H1 (cell line): Measurements from ENCODE around the gene CADM1. TPM values are rescaled to one million over a fixed set of nuclear protein-coding genes. Genes with fewer than 3 reads are reported as not detected.

ENCODE experiments used
- CTCF ChIA-PET: fragments of 300-600 bp; sonication (Branson Sonifier 250); formaldehyde crosslinking; loops from one replicate; lab custom pipeline; 2021; ENCODE audit not compliant: partially characterized antibody; lab: Charles Lee
- POLR2A ChIA-PET: fragments of 300-600 bp; sonication (Branson Sonifier 250); formaldehyde crosslinking; loops from one replicate; lab custom pipeline; 2021; ENCODE audit warnings: inconsistent platforms; ENCODE audit not compliant: partially characterized antibody; lab: Charles Lee
- DNase-seq, 2 experiments: peaks; one replicate each; pipeline versions ENCODE4 v3.0.0 to v3.0.0-alpha.2; 2010 to 2022; ENCODE audit warnings: low spot score in 2 of 2, low read depth in 1 of 2, mixed read lengths in 1 of 2
- FAIRE-seq: peaks from 2 replicates; lab custom pipeline; 2011; peaks lifted over from hg19 to GRCh38; lab: Jason Lieb, UNC
- H2AFZ ChIP-seq: 2 replicates; pipeline ENCODE4 v1.8.1; 2012; ENCODE audit warnings: low read length, inconsistent platforms
- H2AK5ac ChIP-seq: 2 replicates; pipeline ENCODE4 v1.6.1; 2013; ENCODE audit warnings: low read depth, low read length
- H2BK120ac ChIP-seq: replicated peaks from 2 replicates; pipeline ENCODE3; 2013; ENCODE audit warnings: low read depth, low read length, inconsistent platforms
- H2BK12ac ChIP-seq: 2 replicates; pipeline ENCODE4 v1.6.1; 2013; ENCODE audit warnings: low read depth, low read length
- H2BK15ac ChIP-seq: 2 replicates; pipeline ENCODE4 v1.6.1; 2013; ENCODE audit warnings: low read length
- H2BK20ac ChIP-seq: 2 replicates; pipeline ENCODE4 v1.6.1; 2013; ENCODE audit warnings: low read length
- H2BK5ac ChIP-seq: 2 replicates; pipeline ENCODE4 v1.6.1; 2013; ENCODE audit warnings: low read depth, low read length
- H3K14ac ChIP-seq: 2 replicates; pipeline ENCODE4 v1.6.1; 2013; ENCODE audit warnings: inconsistent platforms; ENCODE audit not compliant: insufficient read length
- H3K18ac ChIP-seq: 2 replicates; pipeline ENCODE4 v1.6.1; 2013; ENCODE audit warnings: low read length; ENCODE audit errors: extremely low read depth
- H3K23ac ChIP-seq: 2 replicates; pipeline ENCODE4 v1.6.1; 2013; ENCODE audit warnings: inconsistent platforms; ENCODE audit not compliant: insufficient read length
- H3K23me2 ChIP-seq: 2 replicates; pipeline ENCODE4 v1.6.1; 2013; ENCODE audit warnings: low read depth, low read length
- H3K27ac ChIP-seq: 2 replicates; pipeline ENCODE4 v1.6.1; 2011; ENCODE audit warnings: low read depth, low read length, inconsistent platforms
- H3K27me3 ChIP-seq, 4 experiments: replicated peaks in 1 of 4; 1 replicate in 1 of 4; 2 replicates in 3 of 4; pipeline versions ENCODE4 v1.6.1 to v1.8.1; 2011 to 2013; ENCODE audit warnings: low read length in 3 of 4, mild to moderate bottlenecking in 3 of 4, inconsistent platforms in 2 of 4, mixed read lengths in 2 of 4, moderate library complexity in 1 of 4; ENCODE audit not compliant: control insufficient read depth in 3 of 4, insufficient read depth in 3 of 4; ENCODE audit errors: extremely low read depth in 1 of 4
- H3K36me3 ChIP-seq, 4 experiments: 2 replicates each; pipeline versions ENCODE4 v1.6.1 to v1.8.1; 2011 to 2013; ENCODE audit warnings: mild to moderate bottlenecking in 4 of 4, low read length in 3 of 4, moderate library complexity in 2 of 4, control low read depth in 1 of 4, inconsistent platforms in 1 of 4; ENCODE audit not compliant: insufficient read depth in 4 of 4, control insufficient read depth in 2 of 4
- H3K4ac ChIP-seq: replicated peaks from 2 replicates; pipeline ENCODE3; 2013; ENCODE audit warnings: low read length, low read depth, mixed read lengths, inconsistent platforms; ENCODE audit not compliant: insufficient read length
- H3K4me1 ChIP-seq, 4 experiments: replicated peaks in 1 of 4; 1 replicate in 1 of 4; 2 replicates in 3 of 4; pipeline versions ENCODE4 v1.6.1 to v1.8.1; 2011 to 2013; ENCODE audit warnings: low read length in 3 of 4, inconsistent platforms in 2 of 4, mixed read lengths in 1 of 4; ENCODE audit not compliant: insufficient read depth in 4 of 4, control insufficient read depth in 3 of 4
- H3K4me2 ChIP-seq, 2 experiments: 2 replicates each; pipeline versions ENCODE4 v1.6.1 to v1.8.1; 2011 to 2013; ENCODE audit warnings: low read depth in 2 of 2, low read length in 2 of 2, control low read depth in 1 of 2, inconsistent platforms in 1 of 2, mild to moderate bottlenecking in 1 of 2; ENCODE audit not compliant: insufficient read depth in 1 of 2
- H3K4me3 ChIP-seq, 4 experiments: fragments of 200-600, 300-600 bp in 1 of 4; sonication (generic), shearing (Covaris generic), sonication (Bioruptor Twin) in 1 of 4; 2 replicates each; pipeline versions ENCODE4 v1.5.1 to v1.8.1; 2011 to 2016; ENCODE audit warnings: low read length in 4 of 4, low read depth in 3 of 4, control low read depth in 2 of 4, inconsistent platforms in 2 of 4, mild to moderate bottlenecking in 2 of 4, mixed read lengths in 1 of 4, moderate library complexity in 1 of 4; ENCODE audit not compliant: insufficient read depth in 2 of 4; ENCODE audit errors: extremely low read depth in 1 of 4
- H3K56ac ChIP-seq: replicated peaks from 2 replicates; pipeline ENCODE3; 2013; ENCODE audit warnings: low read depth, mild to moderate bottlenecking, mixed read lengths, low read length, inconsistent platforms; ENCODE audit not compliant: insufficient read length
- H3K79me1 ChIP-seq: 2 replicates; pipeline ENCODE4 v1.6.1; 2013; ENCODE audit warnings: low read depth, low read length, control low read depth
- H3K79me2 ChIP-seq, 2 experiments: 2 replicates each; pipeline versions ENCODE4 v1.6.1 to v1.8.1; 2012 to 2013; ENCODE audit warnings: low read length in 2 of 2, mild to moderate bottlenecking in 2 of 2, inconsistent platforms in 1 of 2; ENCODE audit not compliant: insufficient read depth in 2 of 2, control insufficient read depth in 1 of 2
- H3K9ac ChIP-seq, 4 experiments: replicated peaks in 1 of 4; 1 replicate in 1 of 4; 2 replicates in 3 of 4; pipeline versions ENCODE4 v1.6.1 to v1.8.1; 2011 to 2013; ENCODE audit warnings: low read depth in 3 of 4, low read length in 3 of 4, control low read depth in 2 of 4, mild to moderate bottlenecking in 2 of 4, moderate library complexity in 2 of 4, inconsistent platforms in 1 of 4; ENCODE audit errors: extremely low read depth in 1 of 4
- H3K9me3 ChIP-seq, 2 experiments: 2 replicates each; pipeline versions ENCODE4 v1.6.1 to v1.8.1; 2012 to 2013; ENCODE audit warnings: mild to moderate bottlenecking in 2 of 2, moderate library complexity in 2 of 2, control low read depth in 1 of 2, inconsistent platforms in 1 of 2, low read depth in 1 of 2, low read length in 1 of 2, mixed read lengths in 1 of 2; ENCODE audit not compliant: insufficient read depth in 2 of 2
- H4K20me1 ChIP-seq, 2 experiments: replicated peaks in 1 of 2; 2 replicates each; pipeline versions ENCODE3 to v1.8.1; 2011 to 2013; ENCODE audit warnings: inconsistent platforms in 2 of 2, low read length in 2 of 2, mild to moderate bottlenecking in 1 of 2; ENCODE audit not compliant: insufficient read depth in 2 of 2, control insufficient read depth in 1 of 2
- H4K5ac ChIP-seq: 2 replicates; pipeline ENCODE4 v1.6.1; 2013; ENCODE audit warnings: low read length, low read depth, mixed read lengths, inconsistent platforms; ENCODE audit not compliant: insufficient read length
- H4K8ac ChIP-seq: 2 replicates; pipeline ENCODE4 v1.8.0; 2013; ENCODE audit warnings: mild to moderate bottlenecking, moderate library complexity, low read length, inconsistent platforms; ENCODE audit not compliant: insufficient read depth; ENCODE audit errors: extremely low read depth
- H4K91ac ChIP-seq: replicated peaks from 2 replicates; pipeline ENCODE3; 2013; ENCODE audit warnings: low read length, mixed read lengths, inconsistent platforms; ENCODE audit not compliant: insufficient read length
- BACH1 ChIP-seq: IDR thresholded peaks from 2 replicates; pipeline ENCODE4 v1.6.1; 2012; ENCODE audit warnings: low read length, improper control_type of control experiment
- CEBPB ChIP-seq: IDR thresholded peaks from 2 replicates; pipeline ENCODE4 v1.6.1; 2012; ENCODE audit warnings: low read depth, low read length
- CREB1 ChIP-seq: IDR thresholded peaks from 2 replicates; pipeline ENCODE4 v1.6.1; 2012; ENCODE audit warnings: inconsistent platforms
- EZH2 ChIP-seq: fragments of 200-600 bp; sonication (generic); IDR thresholded peaks from 2 replicates; pipeline ENCODE4 v1.7.1; 2012; ENCODE audit warnings: low read depth, mild to moderate bottlenecking, moderate library complexity, low read length, inconsistent platforms; ENCODE audit not compliant: severe bottlenecking
- FOSL1 ChIP-seq: IDR thresholded peaks from 2 replicates; pipeline ENCODE4 v1.6.1; 2011; ENCODE audit warnings: mild to moderate bottlenecking, low read depth, low read length, moderate library complexity; ENCODE audit not compliant: insufficient read depth
- GABPA ChIP-seq: IDR thresholded peaks from 2 replicates; pipeline ENCODE4 v1.6.1; 2011; ENCODE audit warnings: mild to moderate bottlenecking, low read length, moderate library complexity, borderline replicate concordance; ENCODE audit not compliant: insufficient read depth
- JUND ChIP-seq: IDR thresholded peaks from 2 replicates; pipeline ENCODE4 v1.6.1; 2011; ENCODE audit warnings: mild to moderate bottlenecking, improper control_type of control experiment, low read length
- MAFK ChIP-seq: IDR thresholded peaks from 2 replicates; pipeline ENCODE4 v1.6.1; 2012; ENCODE audit warnings: low read depth, mild to moderate bottlenecking, improper control_type of control experiment, low read length
- NANOG ChIP-seq: IDR thresholded peaks from 2 replicates; pipeline ENCODE4 v1.6.1; 2011; ENCODE audit warnings: low read length, low read depth, mild to moderate bottlenecking, inconsistent platforms; ENCODE audit not compliant: insufficient read depth, poor library complexity, severe bottlenecking
- PHF8 ChIP-seq: fragments of 200-600 bp; sonication (generic); conservative IDR thresholded peaks from 2 replicates; pipeline ENCODE4 v1.7.1; 2012; ENCODE audit warnings: low read depth, mild to moderate bottlenecking, inconsistent platforms, low read length, moderate library complexity
- SP2 ChIP-seq: IDR thresholded peaks from 2 replicates; pipeline ENCODE4 v1.6.1; 2012; ENCODE audit warnings: mild to moderate bottlenecking, low read length, inconsistent platforms
- WGBS, 2 experiments: shearing (Covaris generic) in 1 of 2; methylation state at CpG; one replicate each; pipeline versions ENCODE4 v1.1.6 to v1.1.7; 2013 to 2015; ENCODE audit warnings: low lambda C conversion rate in 2 of 2, mixed read lengths in 2 of 2, inconsistent platforms in 1 of 2, low coverage in 1 of 2, missing lambda C conversion rate in 1 of 2; ENCODE audit not compliant: insufficient replicate concordance in 2 of 2, insufficient coverage in 1 of 2, insufficient read length in 1 of 2; ENCODE audit errors: extremely low coverage in 1 of 2, missing lambda C conversion rate in 1 of 2; 5-methylcytosine and 5-hydroxymethylcytosine counted together
- polyA plus RNA-seq, 7 experiments: library from polyadenylated mRNA; depleted of rRNA in 3 of 7; stranded (reverse) in 5 of 7; unstranded in 2 of 7; fragments of >200 nt in 5 of 7; fragments of 200-250 nt in 2 of 7; gene quantifications; 1 replicate in 5 of 7; 2 replicates in 1 of 7; 4 replicates in 1 of 7; pipeline versions ENCODE4 v1.2.1 to v1.2.3, GENCODE V29; 2011 to 2013; ENCODE audit warnings: missing spikeins in 2 of 7, mixed read lengths in 2 of 7
- total RNA-seq: library from RNA; stranded (reverse); fragmentation: NEBNext Ultra II Directional; extraction: Animal tissue kit (Norgen Biotek cat#: 25700); gene quantifications from 2 replicates; pipeline ENCODE4 v1.2.1, GENCODE V29; 2021
- TF ChIP-seq, protein P1 (sequence below): IDR thresholded peaks from 2 replicates; pipeline ENCODE4 v1.6.1; 2012; ENCODE audit warnings: inconsistent platforms
- TF ChIP-seq, protein P2 (sequence below): IDR thresholded peaks from 2 replicates; pipeline ENCODE4 v1.6.1; 2011; ENCODE audit warnings: low read length, improper control_type of control experiment

CADM1 gene
- total and polyA plus RNA-seq, 2 of the 8 experiments (the other 6 are each of a cell fraction or from before 2014, with no cell fraction given) = 8.3 to 25.3 TPM

DNA sequence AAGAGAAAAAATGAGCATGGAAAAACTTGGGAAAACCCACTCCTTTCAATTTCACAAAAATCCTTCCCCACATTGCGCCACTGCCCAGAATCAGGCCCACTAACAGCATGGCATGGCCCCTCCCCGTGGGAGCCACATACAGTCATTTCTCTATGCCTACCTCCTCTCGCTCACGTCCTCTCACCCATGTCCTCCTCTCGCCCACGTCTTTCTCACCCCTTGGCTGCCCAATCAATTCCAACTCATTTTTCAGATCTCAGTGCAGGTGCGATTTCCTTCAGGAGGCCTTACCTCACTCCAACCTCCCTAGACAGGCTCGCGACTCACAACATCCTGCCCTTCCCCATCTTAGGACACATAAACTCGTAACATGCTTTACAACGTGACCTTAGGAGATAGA is 229.2 kb downstream of the CADM1 start:
- no peak for FAIRE-seq

More for the DNA sequence above, 229.2 kb downstream of the CADM1 start:
- WGBS, 2 experiments = 90% methylated on average over 11 of the region's 11 CpGs; no CpG with 5 or more reads in 1 of the 2 experiments
- H2AFZ ChIP-seq = no peak overlapping the region
- no peak overlapping the region for H3K9ac ChIP-seq
- H3K4me3 ChIP-seq = no peak overlapping the region
- no peaks in the 10 kb centered on the region for H3K79me2 ChIP-seq
- no peak overlapping the region for H4K91ac ChIP-seq
- no peaks in the 10 kb centered on the region for H3K23me2 ChIP-seq
- H2BK120ac ChIP-seq = no peak overlapping the region
- no peak overlapping the region for H4K5ac ChIP-seq
- no peak overlapping the region for H4K8ac ChIP-seq
- no peaks in the 10 kb centered on the region for H4K20me1 ChIP-seq
- no peak overlapping the region for H3K18ac ChIP-seq
- no peak for DNase-seq
- no peak overlapping the region for H2BK20ac ChIP-seq
- no peak overlapping the region for H2BK12ac ChIP-seq
- no peaks in the 10 kb centered on the region for H3K9me3 ChIP-seq
- no peak overlapping the region for H3K23ac ChIP-seq
- ChIA-PET CTCF (no interaction called here), POLR2A (no interaction called here)
- H2BK5ac ChIP-seq = no peak overlapping the region
- TF ChIP-seq, protein P1, sequence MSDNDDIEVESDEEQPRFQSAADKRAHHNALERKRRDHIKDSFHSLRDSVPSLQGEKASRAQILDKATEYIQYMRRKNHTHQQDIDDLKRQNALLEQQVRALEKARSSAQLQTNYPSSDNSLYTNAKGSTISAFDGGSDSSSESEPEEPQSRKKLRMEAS = no peak
- TF ChIP-seq, protein P2, sequence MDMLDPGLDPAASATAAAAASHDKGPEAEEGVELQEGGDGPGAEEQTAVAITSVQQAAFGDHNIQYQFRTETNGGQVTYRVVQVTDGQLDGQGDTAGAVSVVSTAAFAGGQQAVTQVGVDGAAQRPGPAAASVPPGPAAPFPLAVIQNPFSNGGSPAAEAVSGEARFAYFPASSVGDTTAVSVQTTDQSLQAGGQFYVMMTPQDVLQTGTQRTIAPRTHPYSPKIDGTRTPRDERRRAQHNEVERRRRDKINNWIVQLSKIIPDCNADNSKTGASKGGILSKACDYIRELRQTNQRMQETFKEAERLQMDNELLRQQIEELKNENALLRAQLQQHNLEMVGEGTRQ = no peak
- TF ChIP-seq NANOG (no peak), SP2 (no peak), MAFK (no peak), BACH1 (no peak), JUND (no peak), GABPA (no peak), CEBPB (no peak), FOSL1 (no peak), EZH2 (no peak), CREB1 (no peak), PHF8 (no peak)
- no peak overlapping the region for H2AK5ac ChIP-seq
- no peak overlapping the region for H3K4ac ChIP-seq
- no peaks in the 10 kb centered on the region for H3K27me3 ChIP-seq
- no peak overlapping the region for H3K14ac ChIP-seq
- no peak overlapping the region for H2BK15ac ChIP-seq
- no peaks in the 10 kb centered on the region for H3K79me1 ChIP-seq
- H3K36me3 ChIP-seq = no peaks in the 10 kb centered on the region
- H3K56ac ChIP-seq = no peak overlapping the region
- H3K4me2 ChIP-seq = no peak overlapping the region
- H3K27ac ChIP-seq = no peak overlapping the region
- peaks cover 0 to 5% (median 0%) of the 10 kb centered on the region in 4 experiments; a peak in 1 of 7 replicates for H3K4me1 ChIP-seq
